Activated CD8-positive, alpha-beta T cell treated with anti-CD3 and anti-CD28 coated beads, Interleukin-2, amount 10 ng/mL, durations not matched to agents 7 days and 5 days (primary cell): Measurements from ENCODE around the gene ATP13A2. TPM values are rescaled to one million over a fixed set of nuclear protein-coding genes. Genes with fewer than 3 reads are reported as not detected.
A peak's percentile ranks its signal among the peaks of the same experiment; 100 is the strongest.

Experiments used
- ATAC-seq: fragments of 150-1000 bp; cut with Tn5 transposase; one replicate; pipeline ENCODE4 v1.10.0; 2021; ENCODE audit warnings: moderate library complexity
- CTCF ChIA-PET: fragments of 350-600 bp; sonication (Branson Sonifier 250); formaldehyde crosslinking; loops from one replicate; lab custom pipeline; 2021; ENCODE audit warnings: antibody characterized with exemption; lab: Charles Lee
- POLR2A ChIA-PET: fragments of 350-600 bp; sonication (Branson Sonifier 250); formaldehyde crosslinking; loops from one replicate; lab custom pipeline; 2021; ENCODE audit warnings: antibody characterized with exemption; lab: Charles Lee
- DNase-seq: peaks from one replicate; pipeline ENCODE4 v3.0.0-alpha.2; 2020
- H3K27ac Mint-ChIP-seq: one replicate; pipeline ENCODE4 v1.8.0; 2021; ENCODE audit warnings: mild to moderate bottlenecking, mixed read lengths
- H3K27me3 Mint-ChIP-seq: one replicate; pipeline ENCODE4 v1.8.0; 2021; ENCODE audit warnings: low read depth, mixed read lengths
- H3K36me3 Mint-ChIP-seq: one replicate; pipeline ENCODE4 v1.8.0; 2021; ENCODE audit warnings: low read depth, mixed read lengths
- H3K4me1 Mint-ChIP-seq: one replicate; pipeline ENCODE4 v1.8.0; 2021; ENCODE audit warnings: low read depth, mixed read lengths
- H3K4me3 Mint-ChIP-seq: one replicate; pipeline ENCODE4 v1.8.0; 2021; ENCODE audit warnings: mild to moderate bottlenecking, mixed read lengths
- H3K9me3 Mint-ChIP-seq: one replicate; pipeline ENCODE4 v1.8.0; 2022; ENCODE audit warnings: mixed read lengths; ENCODE audit not compliant: insufficient read depth
- total RNA-seq, 2 experiments: library from RNA; stranded (reverse); gene quantifications; one replicate each; pipeline ENCODE4 v1.2.3, GENCODE V29; 2021

Gene ATP13A2
- total RNA-seq, 2 experiments from 2014 or later, result 42.7 to 51.4 TPM

- Mint-ChIP-seq H3K4me1 (peaks cover 38% of the 10 kb centered on the region), H3K36me3 (peaks cover 26% of the 10 kb centered on the region), H3K9me3 (no peaks in the 10 kb centered on the region), H3K27me3 (no peaks in the 10 kb centered on the region), H3K4me3 (no peak overlapping the region), H3K27ac (peak overlapping the region; percentile 25)
- no peak for DNase-seq
- no peak for ATAC-seq
- POLR2A ChIA-PET, result no interaction called here
- CTCF ChIA-PET, result interaction anchor here (1.3 to 4.4 kb wide), 3 partner anchors 24 to 97 kb away, joined by 3 to 29 read pairs (median 7); no protein-coding TSS in a partner anchor
These were observed 36.2 kb upstream of the ATP13A2 start for GRCh38 chr1:17047924-17048323.

- no peaks in the 10 kb centered on the region for H3K9me3 Mint-ChIP-seq
- ATAC-seq, result no peak
- H3K4me3 Mint-ChIP-seq, result no peak overlapping the region
- peaks cover 29% of the 10 kb centered on the region for H3K36me3 Mint-ChIP-seq
- ChIA-PET POLR2A (interaction anchor here (1.0 kb wide), 1 partner anchor 37 kb away, joined by 3 read pairs; no protein-coding TSS in a partner anchor), CTCF (interaction anchor here (0.7 to 4.4 kb wide), 19 partner anchors 10 to 426 kb away, joined by 3 to 29 read pairs (median 4); partner anchors contain the start of gene CROCC)
- DNase-seq, result no peak
- H3K27me3 Mint-ChIP-seq, result no peaks in the 10 kb centered on the region
- peaks cover 26% of the 10 kb centered on the region for H3K4me1 Mint-ChIP-seq
- no peak overlapping the region for H3K27ac Mint-ChIP-seq
These were observed 34.6 kb upstream of the ATP13A2 start for GRCh38 chr1:17046334-17046657.

- Mint-ChIP-seq H3K9me3 (no peaks in the 10 kb centered on the region), H3K27ac (peak overlapping the region; percentile 61), H3K36me3 (peaks cover 26% of the 10 kb centered on the region), H3K4me3 (no peak overlapping the region), H3K4me1 (peaks cover 21% of the 10 kb centered on the region), H3K27me3 (no peaks in the 10 kb centered on the region)
- POLR2A ChIA-PET, result interaction anchor here (1.0 kb wide), 1 partner anchor 36 kb away, joined by 3 read pairs; no protein-coding TSS in a partner anchor
- ATAC-seq (no peak), DNase-seq (no peak)
- CTCF ChIA-PET, result interaction anchor here (0.7 to 4.4 kb wide), 20 partner anchors 9 to 425 kb away, joined by 3 to 29 read pairs (median 4); partner anchors contain the start of gene CROCC
These were observed 34.1 kb upstream of the ATP13A2 start for GRCh38 chr1:17045634-17046333.

GRCh38 chr1:17045150-17045549 lies 33.4 kb upstream of the ATP13A2 start:
- H3K9me3 Mint-ChIP-seq, result no peaks in the 10 kb centered on the region
- CTCF ChIA-PET, result interaction anchor here (0.9 to 4.4 kb wide), 7 partner anchors 11 to 424 kb away, joined by 3 to 29 read pairs (median 7); no protein-coding TSS in a partner anchor
- H3K4me3 Mint-ChIP-seq, result no peak overlapping the region
- H3K27ac Mint-ChIP-seq, result no peak overlapping the region
- POLR2A ChIA-PET, result interaction anchor here (1.0 kb wide), 1 partner anchor 36 kb away, joined by 3 read pairs; no protein-coding TSS in a partner anchor
- no peak for ATAC-seq
- no peak for DNase-seq
- H3K27me3 Mint-ChIP-seq, result no peaks in the 10 kb centered on the region
- peaks cover 29% of the 10 kb centered on the region for H3K36me3 Mint-ChIP-seq
- H3K4me1 Mint-ChIP-seq, result peaks cover 17% of the 10 kb centered on the region

GRCh38 chr1:17043676-17044075 lies 31.9 kb upstream of the ATP13A2 start:
- POLR2A ChIA-PET, result no interaction called here
- ATAC-seq (no peak), DNase-seq (no peak)
- Mint-ChIP-seq H3K4me3 (no peak overlapping the region), H3K4me1 (peaks cover 17% of the 10 kb centered on the region), H3K27ac (no peak overlapping the region), H3K9me3 (no peaks in the 10 kb centered on the region), H3K27me3 (no peaks in the 10 kb centered on the region), H3K36me3 (peaks cover 32% of the 10 kb centered on the region)
- CTCF ChIA-PET, result interaction anchor here (1.4 to 4.4 kb wide), 2 partner anchors 93 to 96 kb away, joined by 3 to 29 read pairs; no protein-coding TSS in a partner anchor

GRCh38 chr1:17040135-17040534 lies 28.4 kb upstream of the ATP13A2 start:
- POLR2A ChIA-PET, result interaction anchor here (1.0 kb wide), 1 partner anchor 135 kb away, joined by 3 read pairs; no protein-coding TSS in a partner anchor
- CTCF ChIA-PET, result interaction anchor here (1.9 kb wide), 1 partner anchor 80 kb away, joined by 5 read pairs; no protein-coding TSS in a partner anchor
- DNase-seq (no peak), ATAC-seq (no peak)
- Mint-ChIP-seq H3K36me3 (peaks cover 34% of the 10 kb centered on the region), H3K9me3 (no peaks in the 10 kb centered on the region), H3K27ac (no peak overlapping the region), H3K4me3 (no peak overlapping the region), H3K4me1 (peaks cover 4% of the 10 kb centered on the region), H3K27me3 (no peaks in the 10 kb centered on the region)

- no peaks in the 10 kb centered on the region for H3K27me3 Mint-ChIP-seq
- no peaks in the 10 kb centered on the region for H3K9me3 Mint-ChIP-seq
- H3K4me3 Mint-ChIP-seq, result no peak overlapping the region
- DNase-seq (no peak), ATAC-seq (no peak)
- CTCF ChIA-PET, result interaction anchor here (1.9 kb wide), 1 partner anchor 79 kb away, joined by 5 read pairs; no protein-coding TSS in a partner anchor
- H3K27ac Mint-ChIP-seq, result no peak overlapping the region
- peaks cover 29% of the 10 kb centered on the region for H3K36me3 Mint-ChIP-seq
- POLR2A ChIA-PET, result interaction anchor here (1.0 kb wide), 1 partner anchor 134 kb away, joined by 3 read pairs; no protein-coding TSS in a partner anchor
- H3K4me1 Mint-ChIP-seq, result no peaks in the 10 kb centered on the region
These were observed 27.8 kb upstream of the ATP13A2 start for GRCh38 chr1:17039522-17039921.

- no peaks in the 10 kb centered on the region for H3K27me3 Mint-ChIP-seq
- no peak for ATAC-seq
- no peak for DNase-seq
- no peak overlapping the region for H3K4me3 Mint-ChIP-seq
- no peak overlapping the region for H3K27ac Mint-ChIP-seq
- CTCF ChIA-PET, result interaction anchor here (1.2 to 1.9 kb wide), 2 partner anchors 73 to 81 kb away, joined by 4 to 6 read pairs; no protein-coding TSS in a partner anchor
- H3K9me3 Mint-ChIP-seq, result no peaks in the 10 kb centered on the region
- POLR2A ChIA-PET, result no interaction called here
- peaks cover 2% of the 10 kb centered on the region for H3K4me1 Mint-ChIP-seq
- H3K36me3 Mint-ChIP-seq, result peaks cover 20% of the 10 kb centered on the region
These were observed 21.8 kb upstream of the ATP13A2 start for GRCh38 chr1:17033481-17033880.

GRCh38 chr1:17032741-17033140 lies 21.0 kb upstream of the ATP13A2 start:
- no peak for ATAC-seq
- Mint-ChIP-seq H3K27ac (no peak overlapping the region), H3K9me3 (no peaks in the 10 kb centered on the region)

GRCh38 chr1:17031436-17031835 lies 19.7 kb upstream of the ATP13A2 start:
- Mint-ChIP-seq H3K36me3 (peaks cover 31% of the 10 kb centered on the region), H3K9me3 (no peaks in the 10 kb centered on the region), H3K27me3 (no peaks in the 10 kb centered on the region), H3K27ac (no peak overlapping the region), H3K4me1 (peaks cover 2% of the 10 kb centered on the region), H3K4me3 (no peak overlapping the region)
- ChIA-PET POLR2A (no interaction called here), CTCF (no interaction called here)
- no peak for DNase-seq
- no peak for ATAC-seq

More at GRCh38 chr1:17032741-17033140, 21.0 kb upstream of the ATP13A2 start:
- Mint-ChIP-seq H3K4me3 (no peak overlapping the region), H3K4me1 (peaks cover 2% of the 10 kb centered on the region), H3K27me3 (no peaks in the 10 kb centered on the region), H3K36me3 (peaks cover 23% of the 10 kb centered on the region)
- no peak for DNase-seq
- CTCF ChIA-PET, result interaction anchor here (1.0 to 1.9 kb wide), 3 partner anchors 72 to 80 kb away, joined by 3 to 6 read pairs (median 4); no protein-coding TSS in a partner anchor
- POLR2A ChIA-PET, result no interaction called here

GRCh38 chr1:17030206-17030605 lies 18.5 kb upstream of the ATP13A2 start:
- no peaks in the 10 kb centered on the region for H3K9me3 Mint-ChIP-seq
- H3K4me3 Mint-ChIP-seq, result no peak overlapping the region
- POLR2A ChIA-PET, result no interaction called here
- peaks cover 34% of the 10 kb centered on the region for H3K36me3 Mint-ChIP-seq
- no peak overlapping the region for H3K27ac Mint-ChIP-seq
- no peak for ATAC-seq
- H3K27me3 Mint-ChIP-seq, result no peaks in the 10 kb centered on the region
- DNase-seq, result no peak
- H3K4me1 Mint-ChIP-seq, result peaks cover 2% of the 10 kb centered on the region
- CTCF ChIA-PET, result no interaction called here
